ENCODE measurements around the gene RESP18. TPM values are rescaled to one million over a fixed set of nuclear protein-coding genes. Genes with fewer than 3 reads are reported as not detected.
"Not testable (repeated sequence)": the region's sequence is repeated elsewhere in the genome, so short reads cannot be mapped to it uniquely, and the experiment has no call there.

The RESP18 gene
- polyA plus RNA-seq, 10 donors, result not detected

- DNase-seq, result no peak
Observed at GRCh38 chr2:219292616-219293015, 39.9 kb downstream of the RESP18 start.

- DNase-seq, result no peak
Observed at GRCh38 chr2:219291910-219292490, 40.5 kb downstream of the RESP18 start.

GRCh38 chr2:219291394-219291793, 41.1 kb downstream of the RESP18 start:
- no peak for DNase-seq

GRCh38 chr2:219290381-219291171, 42.0 kb downstream of the RESP18 start:
- DNase-seq, result peak in 1 of 3 donors; percentile 43

GRCh38 chr2:219289537-219290361, 42.8 kb downstream of the RESP18 start:
- peak; percentile 80 to 96 (median 92) for DNase-seq

- no peak for DNase-seq
Observed at GRCh38 chr2:219289195-219289536, 43.4 kb downstream of the RESP18 start.

- DNase-seq, result no peak
Observed at GRCh38 chr2:219287580-219288265, 44.8 kb downstream of the RESP18 start.

- not testable (repeated sequence) for DNase-seq
Observed at GRCh38 chr2:219287116-219287440, 45.5 kb downstream of the RESP18 start.

GRCh38 chr2:219286436-219287115, 46.0 kb downstream of the RESP18 start:
- DNase-seq, result peak in 1 of 3 donors; percentile 27

GRCh38 chr2:219285894-219286425, 46.6 kb downstream of the RESP18 start:
- DNase-seq, result peak; percentile 58 to 87 (median 66)

GRCh38 chr2:219285373-219285735, 47.2 kb downstream of the RESP18 start:
- peak in 1 of 3 donors; percentile 74 for DNase-seq

GRCh38 chr2:219284501-219285372, 47.8 kb downstream of the RESP18 start:
- DNase-seq, result no peak

GRCh38 chr2:219282943-219283581, 49.5 kb downstream of the RESP18 start:
- DNase-seq, result no peak

GRCh38 chr2:219282375-219282774, 50.2 kb downstream of the RESP18 start:
- DNase-seq, result no peak

GRCh38 chr2:219281588-219281987, 51.0 kb downstream of the RESP18 start:
- DNase-seq, result no peak

GRCh38 chr2:219280651-219281050, 51.9 kb downstream of the RESP18 start:
- DNase-seq, result no peak

GRCh38 chr2:219279916-219280516, 52.5 kb downstream of the RESP18 start:
- no peak for DNase-seq

- DNase-seq, result peak; percentile 99
Observed at GRCh38 chr2:219279151-219279915, 53.2 kb downstream of the RESP18 start, which contains the start of gene DNAJB2. TSS of gene DNAJB2 (plus strand) at chr2:219279366. CDS start at chr2:219279834, 468 bp downstream.

Measured in muscle of back (tissue), 11 donors.